PC-9 (cell line): ENCODE results near the gene DUSP2. TPM values are rescaled to one million over a fixed set of nuclear protein-coding genes. Genes with fewer than 3 reads are reported as not detected.

Experiments used
- BruUV-seq: library from RNA; stranded (reverse); fragments of 400-500 nt; replicated peaks from 2 replicates; lab custom pipeline; 2021; lab: Mats Ljungman, UMichigan
- CTCF ChIA-PET: fragments of 300-600 bp; sonication (Branson Sonifier 250); formaldehyde crosslinking; loops from one replicate; lab custom pipeline; 2022; ENCODE audit warnings: antibody characterized with exemption; lab: Charles Lee
- POLR2A ChIA-PET: fragments of 300-600 bp; sonication (Branson Sonifier 250); formaldehyde crosslinking; loops from one replicate; lab custom pipeline; 2022; ENCODE audit warnings: antibody characterized with exemption; ENCODE audit not compliant: unreplicated experiment; lab: Charles Lee
- DNase-seq, 2 experiments: peaks; one replicate each; pipeline versions ENCODE4 v3.0.0 to v3.0.0-alpha.2; 2015 to 2022; ENCODE audit warnings: mixed read lengths in 1 of 2
- H2AFZ ChIP-seq: fragments of 200-600 bp; sonication (generic); 2 replicates; pipeline ENCODE4 v1.8.1; 2017; ENCODE audit warnings: antibody characterized with exemption
- H3F3A ChIP-seq: fragments of 200-600 bp; sonication (generic); 2 replicates; pipeline ENCODE4 v1.8.1; 2017; ENCODE audit warnings: antibody characterized with exemption, mild to moderate bottlenecking, low read depth; ENCODE audit not compliant: insufficient read depth
- H3K27ac ChIP-seq: fragments of 200-600 bp; sonication (generic); 2 replicates; pipeline ENCODE4 v1.6.1; 2016; ENCODE audit warnings: mixed run types
- H3K27me3 ChIP-seq: fragments of 200-600 bp; sonication (generic); 2 replicates; pipeline ENCODE4 v1.6.1; 2016; ENCODE audit warnings: low read depth, mixed run types; ENCODE audit not compliant: insufficient read depth
- H3K36me3 ChIP-seq: fragments of 200-600 bp; sonication (generic); 2 replicates; pipeline ENCODE4 v1.6.1; 2016; ENCODE audit warnings: low read depth, mixed run types
- H3K4me1 ChIP-seq: fragments of 200-600 bp; sonication (generic); replicated peaks from 2 replicates; pipeline ENCODE4 v1.6.1; 2016; ENCODE audit warnings: mixed run types; ENCODE audit not compliant: insufficient read depth
- H3K4me2 ChIP-seq: fragments of 200-600 bp; sonication (generic); 2 replicates; pipeline ENCODE4 v1.6.1; 2017; ENCODE audit warnings: mixed run types
- H3K4me3 ChIP-seq: fragments of 200-600 bp; sonication (generic); 2 replicates; pipeline ENCODE4 v1.6.1; 2016; ENCODE audit warnings: mixed run types
- H3K79me2 ChIP-seq: fragments of 200-600 bp; sonication (generic); 2 replicates; pipeline ENCODE4 v1.6.1; 2017; ENCODE audit warnings: low read depth, mixed run types
- H3K9me2 ChIP-seq: fragments of 200-600 bp; sonication (generic); 2 replicates; pipeline ENCODE4 v1.8.1; 2017; ENCODE audit warnings: mild to moderate bottlenecking; ENCODE audit not compliant: insufficient read depth
- H3K9me3 ChIP-seq: fragments of 200-600 bp; sonication (generic); 2 replicates; pipeline ENCODE4 v1.8.1; 2016; ENCODE audit warnings: low read depth; ENCODE audit not compliant: insufficient read depth
- H4K20me1 ChIP-seq: fragments of 200-600 bp; sonication (generic); 2 replicates; pipeline ENCODE4 v1.8.1; 2017; ENCODE audit not compliant: insufficient read depth
- EZH2 ChIP-seq: fragments of 200-600 bp; sonication (generic); IDR thresholded peaks from 2 replicates; pipeline ENCODE4 v1.8.0; 2017; ENCODE audit warnings: antibody characterized with exemption, low read depth
- intact Hi-C: fragments of 100-400 bp; cut with micrococcal nuclease; formaldehyde crosslinking; loops from one replicate; pipeline ENCODE4 v1.10.0; 2022; ENCODE audit not compliant: unreplicated experiment
- total RNA-seq: library from RNA; stranded (reverse); gene quantifications from 2 replicates; pipeline ENCODE4 v1.2.3, GENCODE V29; 2021
- TF ChIP-seq, protein P1 (sequence below): fragments of 200-600 bp; sonication (generic); conservative IDR thresholded peaks from 2 replicates; pipeline ENCODE4 v1.6.1; 2017; ENCODE audit warnings: mixed run types, antibody characterized with exemption, mild to moderate bottlenecking, moderate library complexity

The DUSP2 gene
- total RNA-seq, 1 experiment from 2014 or later: 4.0 TPM

DNA sequence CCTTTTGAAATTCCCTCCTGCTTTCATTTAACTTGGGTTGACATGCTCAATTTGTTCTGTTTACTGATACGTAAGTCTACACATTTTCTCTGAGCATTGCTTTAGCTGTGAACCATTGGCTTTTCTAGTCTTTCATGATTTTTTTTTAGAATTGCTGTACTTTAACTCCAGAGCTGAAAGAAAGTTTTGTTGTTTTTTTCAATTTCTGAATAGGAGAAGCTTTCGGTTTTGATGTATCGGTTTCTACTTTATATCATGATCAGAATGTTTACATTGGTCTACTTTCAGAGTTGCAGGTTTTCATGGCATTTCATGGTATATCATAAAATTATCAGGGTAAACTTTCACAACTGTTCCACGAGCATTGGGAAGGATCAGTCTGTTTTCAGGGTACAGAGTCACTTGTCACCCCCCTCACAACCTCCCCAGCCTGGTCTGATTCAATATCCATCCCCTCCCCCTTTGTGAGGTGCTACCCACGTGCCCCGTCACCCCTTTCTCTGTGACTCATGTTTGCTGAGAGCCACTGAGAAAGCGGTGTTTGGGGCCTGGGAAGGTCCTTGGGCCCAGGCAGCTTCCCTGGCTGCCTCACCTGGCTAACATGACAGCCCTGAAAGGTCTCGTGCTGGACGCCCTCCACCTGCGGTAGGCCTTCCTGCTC, 14.0 kb downstream of the DUSP2 start:
- Histone ChIP-seq H3K79me2 (no peaks in the 10 kb centered on the region), H3K27ac (no peak overlapping the region), H3K4me3 (no peak overlapping the region), H3K4me2 (no peak overlapping the region), H3K9me2 (no peaks in the 10 kb centered on the region), H4K20me1 (no peaks in the 10 kb centered on the region), H3K9me3 (no peaks in the 10 kb centered on the region), H3K4me1 (no peaks in the 10 kb centered on the region), H3K27me3 (peaks cover 2% of the 10 kb centered on the region), H2AFZ (no peak overlapping the region), H3K36me3 (no peaks in the 10 kb centered on the region), H3F3A (no peaks in the 10 kb centered on the region)
- no peak for DNase-seq
- BruUV-seq: no TSS peak
- CTCF ChIA-PET: no interaction called here
- no peak for TF ChIP-seq EZH2
- TF ChIP-seq, protein P1, sequence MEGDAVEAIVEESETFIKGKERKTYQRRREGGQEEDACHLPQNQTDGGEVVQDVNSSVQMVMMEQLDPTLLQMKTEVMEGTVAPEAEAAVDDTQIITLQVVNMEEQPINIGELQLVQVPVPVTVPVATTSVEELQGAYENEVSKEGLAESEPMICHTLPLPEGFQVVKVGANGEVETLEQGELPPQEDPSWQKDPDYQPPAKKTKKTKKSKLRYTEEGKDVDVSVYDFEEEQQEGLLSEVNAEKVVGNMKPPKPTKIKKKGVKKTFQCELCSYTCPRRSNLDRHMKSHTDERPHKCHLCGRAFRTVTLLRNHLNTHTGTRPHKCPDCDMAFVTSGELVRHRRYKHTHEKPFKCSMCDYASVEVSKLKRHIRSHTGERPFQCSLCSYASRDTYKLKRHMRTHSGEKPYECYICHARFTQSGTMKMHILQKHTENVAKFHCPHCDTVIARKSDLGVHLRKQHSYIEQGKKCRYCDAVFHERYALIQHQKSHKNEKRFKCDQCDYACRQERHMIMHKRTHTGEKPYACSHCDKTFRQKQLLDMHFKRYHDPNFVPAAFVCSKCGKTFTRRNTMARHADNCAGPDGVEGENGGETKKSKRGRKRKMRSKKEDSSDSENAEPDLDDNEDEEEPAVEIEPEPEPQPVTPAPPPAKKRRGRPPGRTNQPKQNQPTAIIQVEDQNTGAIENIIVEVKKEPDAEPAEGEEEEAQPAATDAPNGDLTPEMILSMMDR: no peak
- intact Hi-C loops: no loop called here
- POLR2A ChIA-PET: no interaction called here

DNA sequence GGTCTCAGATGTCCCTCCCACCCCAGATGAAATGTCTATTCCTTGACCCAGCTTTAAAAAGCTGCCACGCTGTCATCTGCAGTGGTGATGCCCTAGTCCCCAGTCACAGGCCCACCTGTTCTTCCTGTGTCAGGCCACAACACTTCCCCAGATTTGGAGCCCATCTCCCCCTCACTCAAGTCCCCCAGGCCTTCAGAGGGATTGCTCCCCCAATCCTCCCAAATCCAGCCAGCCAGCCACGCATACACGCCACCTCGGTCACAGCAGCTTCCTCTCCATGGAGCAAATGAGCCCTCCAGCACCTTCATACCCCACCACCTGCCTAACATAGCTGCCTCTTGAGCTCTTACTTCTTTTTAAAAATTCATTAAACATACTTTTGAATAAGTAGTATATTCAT, 14.8 kb downstream of the DUSP2 start:
- Histone ChIP-seq H3F3A (no peaks in the 10 kb centered on the region), H3K4me2 (no peak overlapping the region), H3K9me2 (no peaks in the 10 kb centered on the region), H4K20me1 (no peaks in the 10 kb centered on the region), H3K9me3 (no peaks in the 10 kb centered on the region), H3K27me3 (peaks cover 10% of the 10 kb centered on the region), H3K79me2 (no peaks in the 10 kb centered on the region), H3K36me3 (no peaks in the 10 kb centered on the region), H3K27ac (no peak overlapping the region), H3K4me1 (no peaks in the 10 kb centered on the region), H3K4me3 (no peak overlapping the region), H2AFZ (no peak overlapping the region)
- no TSS peak for BruUV-seq
- intact Hi-C loops: no loop called here
- POLR2A ChIA-PET: no interaction called here
- TF ChIP-seq EZH2: no peak
- CTCF ChIA-PET: interaction anchor here (0.6 to 0.7 kb wide), 2 partner anchors 45 to 62 kb away, joined by 3 read pairs; no protein-coding TSS in a partner anchor
- DNase-seq: no peak

DNA sequence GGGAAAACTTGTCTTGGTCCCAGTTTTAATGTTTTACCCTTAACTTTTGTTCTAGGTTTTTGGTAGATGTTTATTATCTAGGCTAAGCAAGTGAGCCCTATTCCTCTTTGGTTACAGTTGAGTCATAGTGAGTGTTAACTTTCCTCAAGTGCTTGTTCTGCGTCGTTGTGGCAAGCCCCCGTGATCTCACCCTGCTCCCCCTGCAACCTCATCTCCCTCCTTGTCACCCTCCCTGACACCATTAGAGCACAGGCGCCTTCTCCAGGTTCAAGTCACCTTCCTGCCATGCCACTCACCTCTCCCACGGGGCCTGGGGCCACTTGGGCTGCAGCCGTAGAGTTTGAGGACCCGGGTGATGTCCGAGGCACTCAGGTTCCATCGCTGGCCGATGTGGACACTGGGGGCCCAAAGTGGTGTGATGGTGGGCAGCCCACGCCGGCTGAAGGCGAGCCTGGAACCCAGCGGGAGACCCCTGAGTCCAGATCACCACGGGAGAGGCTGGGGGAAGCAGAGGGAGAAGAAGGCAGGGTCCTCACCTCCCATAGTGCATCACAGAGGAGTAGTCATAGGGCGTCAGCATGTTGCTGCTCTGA, 15.6 kb downstream of the DUSP2 start:
- TF ChIP-seq EZH2: no peak
- TF ChIP-seq, protein P1: no peak
- CTCF ChIA-PET: no interaction called here
- H3K36me3 ChIP-seq: no peaks in the 10 kb centered on the region
- POLR2A ChIA-PET: no interaction called here
- peaks cover 18% of the 10 kb centered on the region for H3K27me3 ChIP-seq
- no peak for DNase-seq
- no peaks in the 10 kb centered on the region for H3K4me1 ChIP-seq
- no TSS peak for BruUV-seq
- no peaks in the 10 kb centered on the region for H4K20me1 ChIP-seq
- H3F3A ChIP-seq: no peaks in the 10 kb centered on the region
- no peak overlapping the region for H2AFZ ChIP-seq
- no peak overlapping the region for H3K4me3 ChIP-seq
- no peak overlapping the region for H3K4me2 ChIP-seq
- no peak overlapping the region for H3K27ac ChIP-seq
- H3K79me2 ChIP-seq: no peaks in the 10 kb centered on the region
- intact Hi-C loops: no loop called here
- H3K9me2 ChIP-seq: no peaks in the 10 kb centered on the region
- H3K9me3 ChIP-seq: no peaks in the 10 kb centered on the region
